HepG2 (cell line): ENCODE data around the gene RBCK1. TPM values are rescaled to one million over a fixed set of nuclear protein-coding genes. Genes with fewer than 3 reads are reported as not detected.

Source experiments
- ADNP ChIP-seq: sonication (generic); formaldehyde crosslinking; IDR thresholded peaks from 2 replicates; pipeline ENCODE4 v1.4.0; 2020; ENCODE audit warnings: missing genetic modification reagents
- BRD4 ChIP-seq: sonication (generic); formaldehyde crosslinking; IDR thresholded peaks from 2 replicates; pipeline ENCODE4 v1.4.0; 2020; ENCODE audit warnings: missing genetic modification reagents
- CREB1 ChIP-seq, 2 experiments: fragments of 450-650 bp in 1 of 2; IDR thresholded peaks; 2 replicates each; pipeline ENCODE4 v1.6.1; 2016 to 2017; ENCODE audit warnings: control low read depth in 1 of 2, mild to moderate bottlenecking in 1 of 2, missing compliant biosample characterization in 1 of 2, missing genetic modification characterization in 1 of 2
- FOXK1 ChIP-seq: sonication (generic); formaldehyde crosslinking; IDR thresholded peaks from 2 replicates; pipeline ENCODE4 v1.4.0; 2020; ENCODE audit warnings: low read depth, missing genetic modification reagents, borderline replicate concordance
- GLMP ChIP-seq: sonication (generic); formaldehyde crosslinking; IDR thresholded peaks from 2 replicates; pipeline ENCODE4 v1.9.0; 2021; ENCODE audit warnings: missing genetic modification reagents, mild to moderate bottlenecking, borderline replicate concordance
- GMEB1 ChIP-seq: sonication (generic); formaldehyde crosslinking; IDR thresholded peaks from 2 replicates; pipeline ENCODE4 v1.5.1; 2020; ENCODE audit warnings: missing genetic modification reagents, mild to moderate bottlenecking, borderline replicate concordance
- GMEB2 ChIP-seq: IDR thresholded peaks from 2 replicates; pipeline ENCODE4 v1.6.1; 2016; ENCODE audit warnings: missing biosample characterization, missing genetic modification reagents, low read depth
- HNF4G ChIP-seq, 2 experiments: sonication (generic) in 1 of 2; formaldehyde crosslinking in 1 of 2; IDR thresholded peaks; 2 replicates each; pipeline versions ENCODE4 v1.4.0 to v1.6.1; 2011 to 2020; ENCODE audit warnings: borderline replicate concordance in 2 of 2, low read depth in 2 of 2, mild to moderate bottlenecking in 2 of 2, low read length in 1 of 2, missing genetic modification reagents in 1 of 2, moderate library complexity in 1 of 2
- IRF9 ChIP-seq: sonication (generic); formaldehyde crosslinking; IDR thresholded peaks from 2 replicates; pipeline ENCODE4 v1.8.0; 2022; ENCODE audit warnings: missing genetic modification reagents, mild to moderate bottlenecking, borderline replicate concordance
- ISX ChIP-seq: sonication (generic); formaldehyde crosslinking; conservative IDR thresholded peaks from 2 replicates; pipeline ENCODE4 v1.5.0; 2020; ENCODE audit warnings: missing genetic modification reagents
- RERE ChIP-seq: IDR thresholded peaks from 2 replicates; pipeline ENCODE4 v1.6.1; 2016; ENCODE audit warnings: low read depth, missing genetic modification reagents, missing compliant biosample characterization
- YEATS2 ChIP-seq: sonication (generic); formaldehyde crosslinking; IDR thresholded peaks from 2 replicates; pipeline ENCODE4 v1.4.0; 2020; ENCODE audit warnings: missing genetic modification reagents, borderline replicate concordance
- ZMYM4 ChIP-seq: sonication (generic); formaldehyde crosslinking; IDR thresholded peaks from 2 replicates; pipeline ENCODE4 v1.8.1; 2023; ENCODE audit warnings: mild to moderate bottlenecking, missing genetic modification reagents
- ZNF205 ChIP-seq: IDR thresholded peaks from 2 replicates; pipeline ENCODE4 v1.6.1; 2018; ENCODE audit warnings: missing biosample characterization, missing genetic modification reagents
- ZNF234 ChIP-seq: sonication (generic); formaldehyde crosslinking; conservative IDR thresholded peaks from 2 replicates; pipeline ENCODE4 v1.5.1; 2020; ENCODE audit warnings: mild to moderate bottlenecking, missing genetic modification reagents
- ZNF253 ChIP-seq: sonication (generic); formaldehyde crosslinking; IDR thresholded peaks from 2 replicates; pipeline ENCODE4 v1.8.0; 2022; ENCODE audit warnings: mild to moderate bottlenecking, missing genetic modification reagents, borderline replicate concordance
- ZNF619 ChIP-seq: sonication (generic); formaldehyde crosslinking; IDR thresholded peaks from 2 replicates; pipeline ENCODE4 v1.4.0; 2020; ENCODE audit warnings: mild to moderate bottlenecking, missing genetic modification reagents
- ZNF792 ChIP-seq: IDR thresholded peaks from 2 replicates; pipeline ENCODE4 v1.6.1; 2016
- polyA plus RNA-seq, 8 experiments: library from polyadenylated mRNA; depleted of rRNA in 3 of 8; stranded (reverse) in 7 of 8; unstranded in 1 of 8; fragments of >200 nt; fragmentation: Illumina TruSeq in 4 of 8; extraction: Trizol in 4 of 8; gene quantifications; 2 replicates each; pipeline versions ENCODE4 v1.2.1 to v1.2.3, GENCODE V29; 2011 to 2016; ENCODE audit warnings: low read depth in 4 of 8, missing spikeins in 1 of 8, mixed read lengths in 1 of 8; ENCODE audit not compliant: insufficient read depth in 1 of 8
- total RNA-seq, 5 experiments: library from RNA; depleted of rRNA; stranded (reverse); fragments of >200 nt; fragmentation: Illumina TruSeq; extraction: Trizol; gene quantifications; 2 replicates each; pipeline ENCODE4 v1.2.3, GENCODE V29; 2016; ENCODE audit warnings: low read depth in 1 of 5

The RBCK1 gene
- total and polyA plus RNA-seq, 2 of the 13 experiments (the other 11 are each of a cell fraction or from before 2014, with no cell fraction given), result 149 to 215 TPM

GRCh38 chr20:363319-364078 is 44.6 kb upstream of the RBCK1 start (continued):
- TF ChIP-seq HNF4G (IDR thresholded peaks at IDR 0.05; ENCODE audit: borderline replicate concordance, low read depth, low read length) (no peak), HNF4G (CRISPR knock-in tag; IDR thresholded peaks at IDR 0.05; ENCODE audit: borderline replicate concordance, low read depth) (no peak), IRF9 (no peak; the same call in 1 of the 2 replicates), GMEB2 (CRISPR knock-in tag) (no peak), CREB1 (IDR thresholded peaks at IDR 0.05) (no peak), CREB1 (CRISPR knock-in tag; IDR thresholded peaks at IDR 0.05) (no peak), YEATS2 (CRISPR knock-in tag) (no peak), GMEB1 (CRISPR knock-in tag) (no peak), ZNF253 (no peak; the same call in 1 of the 2 replicates), FOXK1 (CRISPR knock-in tag) (no peak), ZNF234 (CRISPR knock-in tag) (no peak), ADNP (CRISPR knock-in tag) (no peak), ISX (CRISPR knock-in tag) (no peak), ZNF792 (CRISPR knock-in tag) (no peak), GLMP (no peak), ZNF205 (no peak), RERE (CRISPR knock-in tag) (no peak), ZNF619 (no peak), BRD4 (no peak), ZMYM4 (CRISPR knock-in tag) (no peak)
